Measurements from ENCODE around the gene FAM98C.
A peak's percentile ranks its signal among the peaks of the same experiment; 100 is the strongest.
"Not testable (repeated sequence)": the region's sequence is repeated elsewhere in the genome, so short reads cannot be mapped to it uniquely, and the experiment has no call there.

Gene FAM98C

DNA sequence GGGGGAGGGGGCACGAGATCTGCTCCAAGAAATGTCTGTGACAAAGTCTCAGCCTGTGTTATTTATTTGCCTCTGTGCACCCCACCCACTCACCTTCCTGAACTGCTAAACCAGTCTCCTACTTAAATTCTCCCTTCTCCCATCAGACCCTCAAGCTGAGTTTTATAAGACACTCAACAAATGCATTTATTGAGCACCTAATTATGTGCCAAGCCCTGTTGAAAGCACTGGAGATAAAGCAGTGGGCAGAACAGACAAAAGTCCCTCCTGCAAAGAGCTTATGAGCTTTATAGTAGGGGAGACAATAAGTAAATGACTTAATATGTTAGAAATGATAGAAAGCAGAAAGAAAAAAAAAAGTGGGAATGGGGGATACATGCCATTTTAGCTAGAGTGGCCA is 3.4 kb upstream of the FAM98C start:
- DNase-seq = no peak

DNA sequence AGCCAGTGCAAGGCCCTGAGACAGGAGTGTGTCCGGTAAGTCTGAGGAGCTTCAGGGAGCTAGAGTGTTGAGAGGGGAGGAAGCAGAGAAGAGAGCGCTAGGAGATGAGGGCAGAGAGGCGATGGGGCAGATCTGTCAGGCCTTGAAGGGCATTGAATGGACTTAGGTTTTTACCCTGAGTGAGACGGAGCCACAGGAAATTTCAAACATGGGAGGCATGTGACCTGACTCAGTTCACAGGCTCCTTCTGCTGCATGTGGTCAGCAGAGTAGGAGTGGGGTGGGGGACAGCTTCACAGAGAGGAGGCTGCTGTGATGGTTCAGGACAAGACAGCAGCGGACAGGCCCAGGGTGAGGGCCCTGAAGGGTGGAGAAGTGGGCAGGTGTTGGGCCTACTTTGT is 2.5 kb upstream of the FAM98C start:
- DNase-seq = no peak

GRCh38 chr19:38401148-38401547 is 1.7 kb upstream of the FAM98C start:
- DNase-seq = no peak

- DNase-seq = no peak
These were observed 298 bp upstream of the FAM98C start for GRCh38 chr19:38402623-38402966.

DNA sequence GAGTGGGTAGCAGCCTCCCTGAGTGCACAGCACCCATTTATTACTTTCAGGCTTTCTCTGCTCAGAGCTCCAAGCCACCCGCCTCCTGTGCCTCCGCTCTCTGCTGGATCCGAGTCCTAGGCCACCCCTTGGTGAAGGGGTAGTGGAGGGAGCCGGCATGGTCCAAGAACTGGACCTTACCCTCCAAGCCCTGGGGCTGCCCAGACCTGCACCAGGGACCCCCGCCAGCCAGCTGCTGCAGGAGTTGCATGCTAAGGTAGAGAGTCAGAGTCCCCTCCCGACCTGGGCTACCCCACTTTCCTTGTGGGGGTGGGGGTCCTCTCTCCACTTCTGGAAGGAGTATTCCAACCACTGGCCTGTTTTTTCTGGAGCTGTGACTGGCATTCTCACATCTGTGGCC is 2.0 kb downstream of the FAM98C start:
- DNase-seq = no peak

GRCh38 chr19:38405276-38405675 is 2.4 kb downstream of the FAM98C start:
- no peak for DNase-seq

- DNase-seq = no peak
These were observed 6.8 kb downstream of the FAM98C start for GRCh38 chr19:38409631-38410133.

DNA sequence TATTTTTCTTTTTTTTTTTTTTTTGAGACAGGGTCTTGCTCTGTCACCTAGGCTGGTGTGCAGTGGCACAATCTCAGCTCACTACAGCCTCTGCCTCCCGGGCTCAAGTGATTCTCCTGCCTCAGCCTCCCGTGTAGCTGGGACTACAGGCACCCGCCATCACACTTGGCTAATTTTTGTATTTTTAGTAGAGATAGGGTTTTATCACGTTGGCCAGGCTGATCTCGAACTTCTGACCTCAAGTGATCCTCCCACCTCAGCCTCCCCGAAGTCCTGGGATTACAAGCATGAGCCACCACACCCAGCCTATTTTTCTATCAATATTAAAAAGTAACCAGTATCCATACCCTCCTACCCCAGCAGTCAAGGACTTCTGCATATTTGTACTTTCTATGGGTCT is 7.5 kb downstream of the FAM98C start:
- not testable (repeated sequence) for DNase-seq

GRCh38 chr19:38411041-38411712 is 8.3 kb downstream of the FAM98C start:
- no peak for DNase-seq

DNA sequence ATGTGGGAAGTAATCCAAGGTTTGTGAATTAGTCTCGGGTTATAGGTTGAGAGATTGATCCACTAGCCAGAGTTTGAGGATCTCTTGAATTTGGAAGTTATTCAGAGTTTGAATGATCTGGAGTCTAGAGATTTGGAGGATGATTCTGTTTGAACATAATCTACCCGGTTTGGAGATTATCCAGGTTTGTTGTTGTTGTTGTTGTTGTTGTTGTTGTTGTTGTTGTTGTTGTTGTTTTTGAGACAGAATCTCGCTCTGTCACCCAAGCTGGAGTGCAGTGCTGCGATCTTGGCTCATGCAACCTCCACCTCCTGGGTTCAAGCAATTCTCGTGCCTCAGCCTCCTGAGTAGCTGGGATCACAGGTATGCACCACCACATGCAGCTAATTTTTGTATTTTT is 9.0 kb downstream of the FAM98C start:
- DNase-seq = not testable (repeated sequence)

DNA sequence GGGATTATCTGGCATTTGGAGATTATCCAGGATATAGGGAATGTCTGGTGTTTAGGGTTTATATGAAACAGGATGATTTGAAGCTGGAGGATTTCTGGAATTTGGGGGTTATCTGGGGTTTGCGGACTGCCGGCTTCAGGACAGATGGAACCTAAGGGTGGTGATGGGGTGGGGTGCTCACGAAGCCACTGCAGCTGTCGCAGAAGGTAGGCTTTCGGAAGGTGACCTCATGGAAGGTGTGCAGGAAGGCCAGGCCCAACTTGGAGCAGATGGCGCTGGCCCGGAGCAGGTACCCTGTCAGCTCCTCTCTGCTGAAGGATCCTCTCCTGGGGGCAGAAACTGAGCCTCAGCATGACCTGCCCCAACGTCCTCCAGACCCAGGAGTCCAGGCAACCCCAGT is 9.6 kb downstream of the FAM98C start:
- DNase-seq = no peak

- no peak for DNase-seq
These were observed 10.1 kb downstream of the FAM98C start for GRCh38 chr19:38412961-38413360.

- no peak for DNase-seq
These were observed 10.5 kb downstream of the FAM98C start for GRCh38 chr19:38413416-38413815.

GRCh38 chr19:38417146-38417543 is 14.3 kb downstream of the FAM98C start:
- DNase-seq = no peak

DNA sequence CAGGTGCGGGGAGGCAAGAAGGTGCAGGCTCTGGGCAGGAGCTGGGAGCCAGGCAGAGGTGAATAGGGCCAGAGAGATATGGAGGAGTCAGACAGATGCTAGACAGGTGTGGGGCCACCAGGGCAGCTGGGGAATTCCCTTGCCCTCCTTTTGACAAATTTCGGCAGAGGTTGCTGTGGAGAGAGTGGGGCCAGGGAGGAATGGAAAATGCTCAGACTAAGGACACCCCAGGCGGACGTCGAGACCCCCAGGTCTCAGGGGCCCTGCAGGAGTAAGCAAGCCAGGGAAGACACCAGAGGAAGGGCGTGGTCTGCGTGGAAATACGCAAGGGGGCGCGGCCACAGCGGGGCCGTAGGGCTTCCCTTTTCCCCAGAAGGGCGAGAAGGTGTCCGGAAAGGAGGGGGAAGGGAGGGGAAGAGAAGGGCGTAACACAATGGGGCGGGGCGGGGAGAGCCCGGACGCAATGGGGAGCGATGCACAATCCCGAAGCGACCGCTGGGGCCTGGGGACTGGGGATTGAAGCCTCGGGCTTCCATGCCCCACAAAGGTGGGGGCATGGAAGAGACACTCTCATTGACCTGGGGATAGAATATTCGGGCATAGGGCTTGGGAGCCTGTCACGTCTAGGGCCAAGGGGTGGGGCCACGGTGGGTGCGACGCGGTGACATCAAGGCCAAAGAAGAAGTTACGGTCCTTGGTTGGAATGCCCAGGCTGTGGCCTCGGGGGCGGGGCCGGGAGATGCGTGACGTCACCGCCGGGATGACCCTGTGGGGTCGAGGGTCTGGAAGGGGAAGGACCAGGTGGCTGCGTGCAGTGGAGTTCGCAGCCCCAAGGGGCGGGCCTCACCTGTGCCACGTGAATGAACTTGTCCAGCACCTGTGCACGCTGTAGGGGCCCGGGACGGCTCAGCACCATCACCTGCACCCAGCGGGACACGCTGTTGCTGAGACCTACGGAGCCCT is 14.9 kb downstream of the FAM98C start:
- DNase-seq = peak in 4 of 5 experiments; percentile 31 to 82 (median 42)

DNA sequence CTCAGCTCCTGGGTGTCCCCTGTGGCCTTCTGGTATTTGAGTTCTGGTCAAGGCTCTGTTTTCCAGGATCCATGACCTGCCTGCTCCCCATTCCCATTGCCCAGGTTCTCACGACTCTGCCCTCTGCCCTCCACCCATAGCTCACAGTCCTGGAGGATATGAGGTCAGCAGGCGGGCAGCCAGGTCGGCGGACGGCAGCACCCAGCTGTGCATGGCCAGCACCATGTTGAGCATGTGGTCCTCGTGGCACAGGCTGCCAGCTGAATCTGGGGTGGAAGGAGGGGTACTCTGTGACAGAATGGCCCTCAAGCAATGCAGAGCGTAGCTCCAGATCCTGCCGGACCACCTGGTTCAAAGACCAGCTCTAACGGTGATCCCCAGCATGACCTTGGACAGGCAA is 18.0 kb downstream of the FAM98C start:
- DNase-seq = no peak

DNA sequence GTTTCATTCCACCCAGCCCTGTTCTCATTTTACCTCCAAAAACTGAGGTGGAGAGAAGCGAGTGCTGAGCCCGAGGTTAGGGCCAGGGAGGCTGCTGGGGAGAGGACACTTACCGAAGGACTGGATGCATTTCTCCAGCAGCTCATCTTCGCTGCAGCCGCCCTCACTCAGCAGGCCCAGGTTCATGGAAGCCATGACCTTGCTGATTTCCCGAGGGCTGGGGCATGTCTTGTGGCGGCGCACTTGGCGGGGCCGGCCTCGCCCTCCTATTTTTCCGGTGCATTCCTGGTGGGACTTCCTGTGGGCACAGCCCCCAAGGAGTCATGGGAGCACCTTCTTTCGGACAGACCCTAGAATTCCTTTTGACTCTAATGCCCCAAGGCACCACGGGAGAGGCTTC is 19.0 kb downstream of the FAM98C start:
- DNase-seq = no peak

- DNase-seq = no peak
These were observed 19.5 kb downstream of the FAM98C start for GRCh38 chr19:38422438-38422837.

- no peak for DNase-seq
These were observed 21.4 kb downstream of the FAM98C start for GRCh38 chr19:38424272-38424671.

- peak in 1 of 5 experiments; percentile 28 for DNase-seq
These were observed 22.4 kb downstream of the FAM98C start for GRCh38 chr19:38425222-38425809.

- peak in 3 of 5 experiments; percentile 39 to 87 (median 46) for DNase-seq
These were observed 23.0 kb downstream of the FAM98C start, which contains the start of gene RASGRP4 for GRCh38 chr19:38425810-38426466. TSS of gene RASGRP4 (minus strand) at chr19:38426219. CDS start at chr19:38426091, 128 bp downstream.

DNA sequence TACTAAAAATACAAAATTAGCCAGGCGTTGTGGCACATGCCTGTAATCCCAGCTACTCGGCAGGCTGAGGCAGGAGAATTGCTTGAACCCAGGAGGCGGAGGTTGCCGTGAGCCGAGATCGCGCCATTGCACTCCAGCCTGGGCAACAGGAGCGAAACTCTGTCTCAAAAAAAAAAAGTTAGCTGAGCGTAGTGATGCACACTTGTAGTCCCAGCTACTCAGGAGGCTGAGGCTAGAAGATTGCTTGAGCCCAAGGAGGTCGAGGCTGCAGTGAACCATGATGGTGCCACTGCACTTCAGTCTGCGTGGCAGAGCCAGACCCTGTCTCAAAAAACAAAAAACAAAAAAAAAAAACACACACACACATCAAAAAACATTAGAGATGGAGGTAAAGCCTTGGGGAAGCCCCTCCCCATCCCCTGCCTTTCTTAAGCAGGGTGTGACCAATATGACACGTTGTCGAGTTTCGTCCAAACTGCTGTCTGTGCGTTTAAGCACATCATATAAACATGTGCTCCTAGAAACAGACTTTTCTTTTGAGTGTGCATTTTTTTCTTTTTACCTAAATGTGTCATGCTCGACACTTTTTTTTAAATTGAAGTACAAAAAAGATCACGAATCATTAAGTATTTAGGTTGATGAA is 24.3 kb downstream of the FAM98C start:
- peak in 2 of 5 experiments; percentile 47 to 96 for DNase-seq

Measured in T-helper 2 cell (primary cell).